GM21737 (cell line): ENCODE data around the gene ATG2B.

Source experiments
- ATAC-seq: cut with Tn5 transposase; IDR thresholded peaks from one replicate; pipeline ENCODE4 v1.9.1; 2021; ENCODE audit warnings: mild to moderate bottlenecking, moderate library complexity; ENCODE audit not compliant: unreplicated experiment

ATG2B gene

DNA sequence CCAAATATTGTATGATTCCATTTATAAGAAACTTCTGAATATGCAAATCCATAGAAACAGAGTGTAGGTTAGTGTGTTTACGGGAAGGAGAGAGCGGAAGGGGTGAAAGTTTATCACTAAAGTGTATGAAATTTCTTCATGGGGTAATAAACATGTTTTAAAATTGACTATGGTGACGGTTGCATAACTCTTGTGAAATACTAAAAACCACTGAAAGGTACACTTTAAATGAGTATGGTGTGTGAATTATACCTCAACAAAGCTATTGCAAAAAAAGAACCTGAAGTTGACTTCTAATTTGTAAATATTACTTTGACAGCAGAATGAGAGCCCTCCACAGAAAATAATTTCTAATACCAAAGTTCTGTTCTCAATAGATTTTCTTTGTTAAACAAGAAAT lies 47.1 kb downstream of the ATG2B start:
- no peak for ATAC-seq

DNA sequence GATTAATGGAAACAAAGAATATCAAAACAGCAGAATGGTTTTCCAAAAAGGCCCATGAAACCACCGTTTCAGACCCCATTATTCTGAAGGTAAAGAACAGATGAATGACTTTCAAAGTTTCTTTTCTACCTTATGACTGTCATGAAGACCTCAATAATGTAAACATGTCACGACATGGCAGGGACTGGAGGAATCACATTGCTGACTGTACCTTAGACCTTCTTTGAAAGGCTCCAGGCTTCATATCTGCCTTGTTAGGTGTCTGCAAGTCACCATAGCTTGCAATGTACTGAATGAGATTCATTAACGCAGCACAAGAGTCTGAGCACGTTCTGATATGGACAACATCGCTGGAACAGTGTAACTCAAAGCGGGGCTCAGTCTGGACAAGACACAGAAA lies 52.2 kb downstream of the ATG2B start:
- ATAC-seq = no peak

DNA sequence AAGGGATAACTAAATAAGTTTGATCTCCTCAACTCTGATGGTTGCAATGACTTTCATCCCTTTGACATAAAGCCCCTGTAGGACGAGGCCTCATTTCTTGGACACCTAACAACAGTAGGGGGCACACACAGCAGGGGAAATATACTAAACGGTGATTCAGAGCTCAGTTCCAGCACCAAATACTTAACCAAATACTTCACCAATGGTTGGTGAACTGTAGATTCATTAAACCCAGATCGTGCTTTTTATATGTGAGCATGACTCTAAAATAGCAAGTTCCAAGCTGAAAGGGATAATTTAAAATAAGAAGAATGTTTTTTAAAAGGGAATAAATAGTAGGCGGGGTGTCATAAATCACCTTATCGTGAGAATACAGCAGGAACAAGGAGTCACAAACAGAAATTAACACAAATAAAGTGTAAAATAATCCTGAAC lies 53.2 kb downstream of the ATG2B start:
- ATAC-seq = no peak

DNA sequence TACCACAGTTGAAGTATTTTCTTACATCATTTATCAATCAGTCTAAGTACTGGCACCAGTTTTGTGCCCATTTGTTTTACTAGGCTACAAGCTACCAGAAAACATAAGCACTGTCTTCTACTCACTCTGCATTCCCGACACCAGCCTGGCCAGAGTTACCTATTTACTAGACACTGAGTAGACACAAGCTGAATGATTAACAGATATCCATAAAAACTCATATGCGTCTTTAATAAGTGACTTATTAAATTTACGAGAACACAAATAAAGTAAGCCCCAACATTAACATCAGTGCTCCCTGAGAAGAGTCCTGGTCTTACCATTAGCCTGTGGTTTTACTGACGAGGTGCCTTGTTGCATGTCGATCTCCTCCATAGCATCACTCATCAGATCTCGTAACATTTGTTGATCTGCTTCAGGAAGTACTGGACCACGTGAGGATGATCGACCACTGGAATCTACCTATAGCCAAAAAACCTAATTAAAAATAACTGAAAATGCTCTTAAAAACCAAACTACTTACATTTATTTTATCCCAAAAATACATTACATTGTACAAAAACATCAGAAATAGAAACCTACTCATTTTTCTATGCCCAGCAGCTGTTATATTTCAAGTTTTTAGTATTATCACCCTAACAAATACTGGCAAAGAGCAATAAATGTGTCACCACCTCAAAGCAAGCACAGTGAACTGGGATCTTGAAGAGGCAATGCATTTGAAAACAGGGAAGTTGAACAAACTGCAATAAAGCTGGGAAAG lies 53.8 kb downstream of the ATG2B start:
- no peak for ATAC-seq

DNA sequence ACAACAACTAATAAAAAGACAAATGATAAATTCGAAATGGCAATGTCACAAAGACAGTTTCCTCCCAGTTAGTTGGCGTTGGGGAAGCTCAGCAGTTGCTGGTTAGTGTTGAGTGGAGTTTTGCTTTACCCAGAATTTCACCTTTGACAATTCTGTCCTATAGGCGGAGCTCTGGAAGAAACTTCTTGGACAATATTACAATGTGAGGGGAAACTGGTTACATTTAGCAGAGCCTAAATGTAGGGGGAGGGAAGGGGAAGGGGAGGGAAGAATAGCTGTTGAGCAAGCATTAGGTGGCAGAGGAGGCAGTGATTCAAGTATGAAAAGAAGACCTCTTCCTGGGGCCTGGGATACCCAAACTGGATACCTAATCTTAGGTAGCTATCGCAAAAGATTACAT lies 55.7 kb downstream of the ATG2B start:
- ATAC-seq = no peak

DNA sequence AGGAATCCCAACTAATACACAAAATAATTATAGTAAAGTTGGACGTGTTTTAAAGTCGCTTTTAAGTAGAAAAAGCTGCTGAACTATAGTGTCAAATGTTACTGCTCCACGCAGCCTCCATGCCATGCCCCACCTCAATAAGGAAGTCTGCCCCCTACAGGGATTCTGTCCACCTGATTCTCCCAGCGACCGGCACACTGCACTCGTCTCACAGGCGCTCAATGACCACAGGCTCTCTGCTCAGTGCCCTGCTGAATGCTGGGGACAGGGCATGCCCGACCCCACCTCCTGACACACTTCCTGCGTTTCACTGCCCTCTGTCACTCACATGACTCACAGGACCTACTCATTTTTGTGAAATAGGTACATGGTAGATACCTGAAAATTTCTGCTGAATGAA lies 58.2 kb downstream of the ATG2B start:
- no peak for ATAC-seq

DNA sequence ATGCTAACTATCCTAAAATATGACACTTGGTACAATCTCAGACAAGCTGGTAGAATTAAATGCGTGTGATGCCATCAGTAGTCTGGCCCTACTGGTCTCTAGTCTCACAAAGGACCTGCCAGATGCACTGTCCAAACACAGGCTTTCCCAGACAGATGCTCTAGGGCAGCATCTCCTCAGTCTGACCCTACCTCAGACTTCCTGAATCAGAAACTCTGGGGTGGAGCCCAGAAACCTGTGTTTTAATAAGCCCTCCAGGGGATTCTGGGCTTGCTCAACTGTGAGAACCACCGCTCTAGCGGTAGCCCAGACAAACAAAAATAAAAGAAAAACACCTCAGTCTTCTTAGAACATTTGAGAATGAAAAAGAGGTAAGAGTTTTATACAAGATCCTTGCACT lies 59.2 kb downstream of the ATG2B start:
- ATAC-seq = no peak

DNA sequence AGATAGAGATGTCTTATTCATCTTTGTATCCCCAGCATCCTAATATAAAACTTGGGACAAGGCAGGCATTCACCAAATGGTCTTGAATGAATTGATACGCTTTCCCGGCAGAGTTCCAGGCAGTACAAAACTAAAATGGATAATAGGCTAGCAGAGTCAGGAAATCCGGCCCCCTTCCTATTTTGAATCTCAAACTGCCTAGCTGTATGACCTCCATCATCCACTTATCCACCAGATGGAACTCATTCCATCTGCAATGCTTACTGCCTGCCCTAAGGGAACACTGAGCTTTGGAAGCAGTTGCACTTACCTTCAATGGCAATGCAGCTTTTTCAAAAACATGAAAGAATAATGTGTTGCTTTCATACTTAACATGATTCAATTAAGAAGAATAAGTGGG lies 63.7 kb downstream of the ATG2B start:
- no peak for ATAC-seq

DNA sequence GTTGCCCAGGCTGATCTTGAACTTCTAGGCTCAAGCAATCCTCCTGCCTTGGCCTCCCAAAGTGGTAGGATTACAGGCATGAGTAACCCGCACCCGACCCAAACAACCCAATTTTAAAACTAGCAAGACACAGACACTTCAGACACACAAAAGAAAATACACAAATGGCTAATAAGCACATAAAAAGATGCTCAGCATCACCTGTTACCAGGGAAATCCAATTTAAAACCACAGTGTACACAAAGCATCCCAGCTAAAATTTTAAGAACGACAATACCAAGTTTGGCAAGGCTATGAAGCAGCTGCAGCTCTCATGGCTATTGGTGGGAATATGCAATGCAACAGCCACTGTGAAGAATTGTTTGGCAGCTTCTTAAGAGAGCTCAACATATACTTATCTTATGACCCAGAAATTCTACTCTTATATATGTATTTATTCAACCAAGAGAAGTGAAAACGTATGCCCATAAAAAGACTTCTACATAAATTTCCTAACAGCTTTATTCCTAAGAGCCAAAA lies 65.1 kb downstream of the ATG2B start:
- no peak for ATAC-seq

DNA sequence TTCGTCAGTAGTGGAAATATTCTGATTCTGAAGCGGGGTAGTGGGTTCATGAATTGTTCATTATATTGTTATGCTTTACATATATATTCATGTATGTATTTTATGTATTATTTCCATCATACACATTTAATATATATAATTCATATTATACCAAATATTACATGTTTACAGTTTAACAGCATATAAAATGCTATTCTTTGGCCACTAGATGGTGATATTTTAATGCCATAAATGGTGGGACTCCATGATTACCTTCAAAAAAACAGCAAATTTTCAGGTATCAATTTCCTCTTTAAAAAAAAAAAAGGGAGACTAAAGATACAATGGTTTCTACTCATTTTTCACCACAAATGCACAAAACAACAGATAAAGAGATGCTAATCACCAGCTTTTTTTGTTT lies 66.1 kb downstream of the ATG2B start:
- no peak for ATAC-seq

DNA sequence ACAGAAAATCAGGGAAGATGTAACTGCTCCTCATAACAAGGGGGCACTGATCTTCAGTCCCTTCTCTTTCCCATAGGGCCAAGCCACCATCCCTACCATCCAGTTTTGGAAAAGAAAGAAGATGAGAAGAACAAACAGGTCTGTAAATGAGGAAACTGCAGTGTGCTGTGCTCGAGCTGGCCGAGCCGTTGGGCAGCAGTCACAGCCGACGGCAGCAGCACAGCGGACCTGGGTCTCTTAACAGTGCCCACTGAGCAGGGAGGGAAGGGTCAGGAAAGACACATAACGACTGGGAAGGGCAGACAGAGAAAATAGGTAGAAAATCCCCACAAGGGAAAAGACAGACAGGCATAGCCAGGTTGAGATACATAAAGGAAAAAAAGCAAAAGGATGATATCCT lies 68.9 kb downstream of the ATG2B start:
- ATAC-seq = no peak

DNA sequence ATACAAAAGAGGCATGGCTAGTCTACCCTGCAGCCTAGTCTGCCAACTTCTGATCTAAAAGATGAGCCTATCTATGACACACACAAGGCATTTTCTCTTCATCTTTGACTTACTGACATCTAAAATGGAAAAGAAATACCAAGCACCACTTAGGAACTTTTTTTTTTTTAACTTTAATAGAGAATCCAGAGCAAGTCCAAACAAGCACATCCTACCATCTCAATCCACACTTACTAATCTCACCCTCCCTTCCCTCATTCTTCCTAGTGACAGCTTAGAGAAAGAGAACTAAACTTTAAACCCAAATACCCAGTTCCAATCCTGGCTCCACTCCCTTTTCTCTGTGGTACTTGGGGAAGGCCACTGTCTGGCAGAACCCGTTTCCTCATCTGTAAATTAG lies 75.3 kb downstream of the ATG2B start:
- ATAC-seq = no peak

DNA sequence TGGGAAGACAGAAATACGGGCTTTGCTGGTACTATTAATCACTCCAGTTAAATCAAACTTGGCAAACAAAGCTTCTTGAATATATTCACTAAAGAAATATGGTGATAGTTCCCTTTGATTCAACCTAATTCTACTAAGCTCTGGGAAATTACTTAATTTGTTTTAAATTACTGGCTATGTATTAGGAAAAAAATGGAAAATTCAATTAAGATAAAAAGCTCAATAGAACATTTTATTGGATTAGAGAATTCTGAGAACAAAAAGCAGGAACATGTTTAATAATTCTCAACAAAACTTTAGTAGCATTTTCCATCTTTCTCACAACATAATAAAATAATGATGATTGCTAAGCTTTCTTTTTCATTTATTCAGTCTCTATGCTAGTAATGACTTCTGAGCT lies 76.9 kb downstream of the ATG2B start:
- no peak for ATAC-seq

DNA sequence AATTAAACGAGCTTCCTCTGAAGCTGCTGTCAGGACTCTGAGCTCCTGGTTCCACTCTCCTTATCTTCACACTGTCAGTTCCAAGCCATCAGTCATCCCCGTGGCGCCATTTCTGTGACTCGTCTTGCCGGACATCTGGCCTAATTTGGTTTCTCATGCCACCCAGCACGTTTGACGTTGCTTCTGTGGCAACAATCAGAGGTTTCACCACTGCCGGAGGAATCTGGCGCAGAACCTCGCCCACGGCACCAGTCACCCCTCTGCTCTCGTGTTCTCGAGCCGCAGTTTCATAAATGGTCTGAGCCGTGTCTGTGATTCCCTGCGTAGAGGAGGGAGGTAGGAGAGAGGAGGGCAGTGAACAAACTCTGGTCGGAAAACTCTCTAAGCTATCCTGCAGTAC lies 77.5 kb downstream of the ATG2B start:
- no peak for ATAC-seq

DNA sequence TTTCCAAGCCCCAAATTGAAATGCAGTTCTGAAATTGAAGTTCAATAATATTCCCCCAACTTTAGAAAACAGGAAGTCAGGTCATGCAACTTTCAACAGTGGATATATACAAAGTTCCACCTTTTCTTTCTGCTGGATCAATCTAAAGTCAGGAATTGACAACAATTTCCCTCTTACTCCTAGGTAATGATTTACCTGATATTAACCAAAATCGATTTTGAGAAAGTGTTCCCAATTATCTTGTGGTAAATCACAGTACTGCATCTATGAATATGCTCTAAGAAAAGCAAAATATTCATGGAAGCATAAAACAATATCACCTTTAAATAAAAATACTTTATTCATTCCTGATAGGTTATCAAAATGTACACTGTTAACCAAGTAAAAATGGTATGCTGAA lies 78.7 kb downstream of the ATG2B start:
- no peak for ATAC-seq

DNA sequence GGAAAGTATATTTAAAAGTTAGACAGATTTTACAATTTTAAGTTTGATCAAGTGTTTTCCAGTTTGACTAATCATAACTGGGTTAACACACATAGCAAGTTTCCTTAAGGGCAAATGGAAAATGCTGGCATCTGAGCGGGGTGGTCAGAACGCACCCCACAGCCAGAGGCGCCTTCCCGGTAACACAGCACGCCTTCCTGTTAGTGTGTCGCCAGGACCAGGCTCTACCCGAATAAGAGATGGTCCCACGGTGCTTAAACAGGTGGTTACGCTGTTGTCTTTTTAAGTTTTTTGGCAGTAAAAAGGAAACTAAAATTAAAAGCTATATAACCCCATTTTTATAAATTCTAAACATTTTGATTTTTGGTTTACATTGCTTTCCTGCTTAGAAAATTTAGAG lies 79.1 kb downstream of the ATG2B start:
- no peak for ATAC-seq

DNA sequence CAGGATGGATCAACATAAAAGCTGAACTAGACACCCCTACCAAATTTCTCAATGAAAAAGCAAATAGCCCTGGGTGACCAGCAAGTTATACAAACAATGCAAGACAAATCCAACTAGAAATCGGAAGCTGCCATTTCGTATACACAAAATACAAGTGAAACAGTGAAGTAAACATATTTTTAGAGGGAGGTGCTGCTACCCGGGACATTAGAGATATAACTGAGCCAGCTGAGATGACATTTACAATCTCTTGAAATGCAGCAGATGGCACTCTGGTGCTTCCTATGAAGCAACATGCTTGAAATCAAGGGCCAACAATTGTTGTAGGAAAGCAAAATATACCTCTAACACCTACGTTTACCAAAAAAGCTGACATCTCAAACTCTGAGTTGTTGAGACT lies 81.7 kb downstream of the ATG2B start:
- no peak for ATAC-seq

DNA sequence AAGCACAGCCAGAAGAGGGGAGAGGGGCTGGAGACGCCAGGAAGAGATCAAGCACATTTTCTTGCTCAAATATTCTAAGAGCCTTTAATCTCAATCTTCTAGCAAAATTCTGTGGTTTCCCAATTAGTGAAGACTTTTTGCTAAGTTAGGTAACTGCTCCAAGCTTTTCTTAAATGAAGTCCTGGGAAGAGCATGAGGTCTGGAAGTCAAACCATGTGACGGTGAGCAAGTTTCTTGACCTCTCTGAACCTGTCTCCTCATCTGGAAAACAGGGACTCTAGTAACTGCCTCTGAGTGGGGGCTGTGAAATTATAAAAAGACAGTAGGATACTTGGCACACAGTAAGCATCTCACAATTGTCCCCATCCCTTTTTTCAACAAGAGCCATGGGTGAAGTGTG lies 83.0 kb downstream of the ATG2B start:
- ATAC-seq = no peak

DNA sequence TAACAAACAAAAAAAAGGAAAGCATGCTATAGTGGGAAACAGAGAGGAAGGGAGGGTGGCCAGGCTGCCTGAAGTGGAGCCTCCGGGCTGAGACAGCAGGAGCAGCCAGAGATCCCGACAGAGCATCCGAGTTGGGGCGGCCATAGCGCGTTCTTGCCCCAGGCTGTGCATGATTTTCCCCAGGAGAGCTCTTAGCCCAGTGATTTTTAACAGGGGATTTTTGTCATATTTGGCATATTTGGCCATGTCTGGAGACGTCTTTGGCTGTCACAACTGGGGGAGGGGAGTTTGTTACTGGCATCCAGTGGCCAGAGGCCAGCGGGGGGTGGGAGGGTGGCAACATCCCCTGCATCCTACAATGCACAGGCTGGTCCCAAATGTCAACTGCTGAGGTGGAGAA lies 83.6 kb downstream of the ATG2B start:
- no peak for ATAC-seq

DNA sequence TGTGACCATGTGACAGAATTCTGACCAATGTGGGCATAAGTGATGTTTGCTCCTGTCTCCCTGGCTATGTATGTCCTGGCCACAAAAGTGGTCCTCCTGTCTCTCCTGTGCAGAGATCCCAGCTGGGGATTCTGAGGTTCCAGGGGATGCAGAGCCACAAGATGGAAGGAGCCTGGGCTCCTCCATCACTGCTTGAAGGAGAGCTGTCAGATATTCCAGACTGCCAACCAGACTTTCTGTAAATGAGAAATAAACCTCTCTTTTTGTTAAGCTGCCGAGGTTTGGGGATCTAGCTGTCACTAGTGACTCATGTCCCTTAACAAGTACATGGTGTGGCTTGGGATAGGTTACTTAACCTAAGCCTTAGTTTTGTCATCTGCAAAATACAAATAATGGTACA lies 85.3 kb downstream of the ATG2B start:
- ATAC-seq = no peak

DNA sequence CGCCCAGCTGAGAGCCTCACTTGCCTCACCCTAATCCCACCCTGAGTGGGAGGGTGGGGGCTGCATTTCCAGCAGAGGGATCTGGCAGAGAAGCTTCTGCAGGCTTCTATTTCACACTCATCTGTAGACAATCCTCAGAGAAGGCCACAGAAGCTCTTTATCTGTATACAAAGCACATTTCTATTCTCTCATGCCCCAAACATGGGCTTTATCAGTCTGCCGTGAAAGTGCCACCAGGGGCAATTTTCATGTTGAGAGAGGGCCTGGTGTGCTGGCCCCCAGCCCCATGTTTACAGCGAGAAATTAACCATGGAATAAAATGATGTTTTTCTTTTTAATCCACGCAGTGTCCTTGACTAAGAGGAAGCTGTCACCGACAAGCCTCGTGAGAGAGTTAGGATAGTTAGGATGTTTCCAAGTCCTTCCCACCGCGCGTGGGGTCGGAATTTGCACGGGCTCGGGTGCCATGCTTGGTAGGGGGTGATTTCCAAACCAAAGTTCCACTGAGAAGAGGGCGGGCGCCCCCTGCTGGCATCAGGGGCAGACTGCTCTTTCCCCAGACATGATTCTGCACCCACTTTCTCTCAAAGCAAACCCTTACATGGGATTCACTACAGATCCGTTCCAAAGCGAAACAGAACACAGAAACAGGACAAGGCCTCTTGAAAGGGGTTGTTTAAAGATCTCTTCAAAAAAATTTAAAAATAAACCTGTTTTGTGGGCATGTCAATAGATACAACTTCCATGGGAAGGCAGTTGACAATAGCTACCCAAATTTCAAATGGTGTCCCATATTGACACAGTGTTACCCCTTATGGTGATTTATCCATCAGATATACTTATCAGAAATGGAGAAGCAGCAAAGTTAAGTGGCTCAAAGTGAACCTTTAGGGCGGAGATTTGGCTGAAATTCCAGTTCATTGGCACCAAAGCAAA lies 87.7 kb downstream of the ATG2B start:
- no peak for ATAC-seq

DNA sequence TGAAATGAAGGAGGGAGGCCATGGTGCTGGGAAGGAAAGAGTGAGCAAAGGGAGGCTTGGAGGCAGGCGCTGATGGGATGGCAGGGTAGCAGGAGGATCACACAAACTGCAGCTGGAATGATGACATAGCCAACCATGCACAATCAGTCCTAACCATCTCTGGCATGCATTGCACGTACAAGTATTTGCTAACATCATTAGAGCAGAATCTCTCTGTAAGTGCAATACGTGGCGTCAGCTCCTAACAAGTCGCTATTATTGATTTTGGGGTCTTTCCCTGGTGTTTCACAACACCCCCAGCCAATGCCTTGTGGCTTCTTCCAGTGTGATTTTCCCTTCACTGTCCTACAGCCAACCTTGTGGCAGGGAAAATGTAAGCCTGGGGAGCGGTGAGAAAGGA lies 88.6 kb downstream of the ATG2B start:
- no peak for ATAC-seq
